ENCODE data around the gene STAT4.

The STAT4 gene

DNA sequence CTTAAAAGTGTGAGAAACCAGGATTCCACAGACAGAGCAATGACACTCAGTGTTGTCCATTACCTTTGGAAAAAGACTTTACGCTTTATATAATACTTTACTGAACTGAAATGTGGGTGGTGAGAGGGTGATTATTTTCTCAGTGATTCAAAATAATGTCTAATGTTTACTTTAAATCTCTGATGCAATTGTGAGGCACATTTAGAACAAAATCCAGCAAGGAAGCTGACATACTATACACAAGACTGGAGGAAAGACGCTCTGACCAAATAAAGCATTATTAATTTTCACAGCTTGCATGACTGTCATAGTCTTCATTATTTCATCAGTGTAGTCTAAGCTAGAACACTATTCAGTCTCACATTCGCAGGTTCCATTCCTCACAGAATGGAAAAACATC is 102.7 kb downstream of the STAT4 start:
- DNase-seq (ENCODE audit: low read depth in 2 of 2): no peak

DNA sequence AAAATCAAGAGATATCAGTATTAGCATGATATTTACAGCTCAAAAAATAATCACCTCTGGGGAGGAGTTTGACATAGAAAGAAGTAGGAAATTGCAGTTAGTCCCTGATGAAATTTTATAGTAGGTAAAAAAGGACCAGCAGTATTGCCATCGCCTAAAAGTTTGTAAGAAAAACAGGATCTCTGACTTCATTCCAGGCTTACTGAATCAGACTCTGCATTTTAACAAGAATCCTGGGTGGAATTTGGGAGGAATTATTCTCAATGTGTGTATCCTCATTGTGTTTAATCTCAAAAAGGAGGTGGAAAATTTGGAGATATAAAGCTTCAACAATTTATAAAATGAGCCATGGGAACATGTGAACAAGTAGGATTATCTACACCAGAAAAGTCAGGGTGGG is 105.7 kb downstream of the STAT4 start:
- DNase-seq (ENCODE audit: low read depth in 2 of 2): no peak

DNA sequence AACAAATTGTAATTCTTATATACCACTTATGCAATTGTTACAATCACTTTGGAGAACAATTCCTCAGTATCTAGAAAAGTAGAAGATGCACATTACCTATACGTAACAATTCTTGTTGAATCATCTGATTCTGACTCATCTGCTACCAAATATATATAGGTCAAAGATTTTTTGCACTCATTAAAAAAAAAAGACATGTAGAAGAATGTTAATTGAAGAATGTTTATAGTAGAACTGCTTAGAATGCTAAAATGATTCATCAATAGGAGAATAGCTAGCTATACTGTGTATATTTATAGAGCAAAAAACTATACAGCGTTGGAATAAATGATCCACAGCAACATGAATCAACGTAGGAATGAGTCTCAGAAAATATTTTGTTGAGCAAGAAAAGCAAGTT is 107.4 kb downstream of the STAT4 start:
- DNase-seq (ENCODE audit: low read depth in 2 of 2): no peak

DNA sequence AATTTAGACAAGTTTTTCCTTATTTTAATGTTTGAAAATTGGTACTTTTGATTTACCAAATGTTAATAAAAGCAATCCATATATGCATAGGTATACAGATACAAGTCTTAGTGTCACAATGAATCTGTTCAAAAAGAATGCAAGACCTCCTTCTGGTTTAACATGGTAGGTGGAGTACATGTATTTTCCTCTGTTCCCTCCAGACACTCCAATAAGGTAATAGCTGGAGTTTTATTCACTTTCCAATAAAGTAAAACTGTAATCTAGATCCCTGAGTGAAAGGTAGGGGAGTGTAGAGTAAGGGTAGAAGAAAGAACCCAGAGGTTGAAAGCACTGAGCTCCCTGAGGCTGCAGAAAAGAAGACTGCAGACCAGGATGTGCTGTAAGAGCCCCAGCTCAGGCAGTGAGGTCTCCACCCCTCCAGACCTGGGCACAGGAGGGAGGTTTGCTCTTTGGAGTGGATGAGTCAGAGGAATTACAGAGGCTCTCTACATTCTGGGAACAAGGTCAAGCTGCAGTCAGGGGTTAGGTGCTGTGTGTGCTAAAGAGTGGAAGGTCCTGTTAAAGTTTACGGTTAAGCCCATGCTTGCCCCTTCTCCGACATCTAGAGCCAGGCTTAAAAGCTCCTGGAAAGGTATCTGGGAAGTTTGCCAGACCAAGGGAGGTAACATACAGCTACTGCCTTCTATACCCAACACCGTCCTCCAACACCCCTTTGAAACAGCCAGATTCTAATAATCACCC is 109.2 kb downstream of the STAT4 start:
- DNase-seq (ENCODE audit: low read depth in 2 of 2): no peak

DNA sequence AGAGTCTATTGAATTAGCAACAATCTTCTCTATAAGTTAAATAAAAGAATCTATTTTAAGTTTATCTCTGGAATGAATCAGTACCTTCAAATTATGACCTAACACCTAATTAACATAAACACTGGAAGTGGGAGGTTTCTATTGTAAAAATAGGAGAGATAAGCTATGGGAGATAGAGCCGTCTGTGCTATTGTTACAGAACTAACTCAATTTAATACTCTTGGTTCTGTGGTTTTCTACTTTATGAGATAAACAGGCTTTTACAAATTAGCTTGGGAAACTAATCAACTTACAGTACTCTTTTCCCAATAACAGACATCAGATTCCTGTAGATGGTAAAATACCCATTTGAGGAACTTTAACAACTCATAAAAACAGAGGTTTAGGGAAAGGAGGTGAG is 111.2 kb downstream of the STAT4 start:
- no peak for DNase-seq (ENCODE audit: low read depth in 2 of 2)

DNA sequence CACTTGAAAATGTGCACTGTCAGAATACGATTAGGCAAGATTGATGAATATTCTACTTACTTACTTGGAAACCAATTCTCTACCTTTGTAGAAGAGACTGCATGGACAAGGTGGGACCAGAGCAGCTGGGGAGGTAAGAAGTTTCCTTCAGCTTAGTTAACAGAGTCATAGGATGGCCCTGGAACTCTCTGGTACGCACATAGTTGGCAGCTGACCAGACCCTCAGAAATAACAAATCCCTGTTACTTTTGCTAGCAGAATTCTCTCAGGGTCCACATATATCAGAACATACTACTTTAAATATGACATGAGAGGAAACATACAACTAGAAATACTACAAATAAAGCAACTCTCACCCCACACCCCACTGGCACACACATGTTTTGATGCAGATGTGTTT is 112.1 kb downstream of the STAT4 start:
- no peak for DNase-seq (ENCODE audit: low read depth in 2 of 2)

DNA sequence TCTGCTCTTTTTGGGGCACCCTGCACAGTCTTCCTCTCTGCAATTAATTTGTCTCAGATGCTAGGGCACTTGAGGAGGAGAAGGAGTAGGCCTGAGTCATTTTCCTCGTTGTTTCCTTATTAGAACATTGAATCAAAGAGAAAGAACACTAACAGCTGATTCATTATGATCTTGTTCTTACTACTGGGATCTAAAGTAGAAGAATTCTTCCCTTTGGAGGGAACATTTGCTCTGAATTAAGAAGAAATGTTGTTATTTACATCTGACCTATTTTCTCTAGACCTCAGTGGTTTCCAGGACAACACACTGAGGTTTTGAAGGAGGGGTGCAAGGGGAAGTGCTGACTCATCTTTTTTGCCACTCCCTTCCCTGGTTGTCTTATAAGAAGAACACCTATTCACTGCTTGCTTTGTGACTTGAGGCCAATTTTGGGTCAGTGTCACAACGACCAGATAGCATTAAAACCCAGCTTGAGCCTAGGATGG is 112.5 kb downstream of the STAT4 start:
- no peak for DNase-seq (ENCODE audit: low read depth in 2 of 2)

DNA sequence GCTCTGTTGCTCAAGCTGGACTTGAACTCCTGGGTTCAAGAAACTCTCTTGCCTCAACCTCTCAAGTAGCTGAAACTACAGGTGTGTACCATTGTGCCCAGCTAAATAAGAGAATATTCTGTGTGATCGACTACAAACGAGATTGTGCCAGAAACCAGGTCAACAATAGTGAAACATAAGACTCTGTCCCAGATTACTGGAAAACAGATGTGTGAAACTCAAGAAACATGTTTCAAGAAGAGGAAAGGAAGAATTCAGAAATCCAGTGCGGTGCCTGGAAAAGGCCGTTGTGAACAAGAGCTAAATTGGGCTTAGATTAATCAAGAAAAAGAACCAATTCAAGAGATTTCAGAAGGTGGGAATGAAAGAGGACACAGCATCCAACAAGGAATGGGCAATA is 113.4 kb downstream of the STAT4 start:
- DNase-seq (ENCODE audit: low read depth in 2 of 2): no peak

DNA sequence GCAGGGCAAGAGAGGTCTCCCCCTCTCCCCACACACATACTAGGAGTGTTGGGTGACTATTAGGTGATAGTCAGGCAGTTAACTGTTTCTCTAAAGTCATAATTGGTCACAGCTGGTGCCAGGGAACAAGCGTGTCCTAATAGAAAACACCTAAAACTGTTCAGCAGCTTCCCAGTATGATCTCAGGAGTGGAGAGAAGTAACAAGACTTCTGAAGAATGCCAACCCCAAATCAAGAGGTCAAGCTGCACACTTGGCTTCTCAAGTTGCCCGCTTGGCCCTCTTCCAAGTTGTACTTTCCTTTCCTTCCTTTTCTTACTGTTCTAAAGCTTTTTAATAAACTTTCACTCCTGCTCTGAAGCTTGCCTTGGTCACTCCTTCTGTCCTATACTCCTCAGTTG is 114.4 kb downstream of the STAT4 start:
- DNase-seq (ENCODE audit: low read depth in 2 of 2): no peak

DNA sequence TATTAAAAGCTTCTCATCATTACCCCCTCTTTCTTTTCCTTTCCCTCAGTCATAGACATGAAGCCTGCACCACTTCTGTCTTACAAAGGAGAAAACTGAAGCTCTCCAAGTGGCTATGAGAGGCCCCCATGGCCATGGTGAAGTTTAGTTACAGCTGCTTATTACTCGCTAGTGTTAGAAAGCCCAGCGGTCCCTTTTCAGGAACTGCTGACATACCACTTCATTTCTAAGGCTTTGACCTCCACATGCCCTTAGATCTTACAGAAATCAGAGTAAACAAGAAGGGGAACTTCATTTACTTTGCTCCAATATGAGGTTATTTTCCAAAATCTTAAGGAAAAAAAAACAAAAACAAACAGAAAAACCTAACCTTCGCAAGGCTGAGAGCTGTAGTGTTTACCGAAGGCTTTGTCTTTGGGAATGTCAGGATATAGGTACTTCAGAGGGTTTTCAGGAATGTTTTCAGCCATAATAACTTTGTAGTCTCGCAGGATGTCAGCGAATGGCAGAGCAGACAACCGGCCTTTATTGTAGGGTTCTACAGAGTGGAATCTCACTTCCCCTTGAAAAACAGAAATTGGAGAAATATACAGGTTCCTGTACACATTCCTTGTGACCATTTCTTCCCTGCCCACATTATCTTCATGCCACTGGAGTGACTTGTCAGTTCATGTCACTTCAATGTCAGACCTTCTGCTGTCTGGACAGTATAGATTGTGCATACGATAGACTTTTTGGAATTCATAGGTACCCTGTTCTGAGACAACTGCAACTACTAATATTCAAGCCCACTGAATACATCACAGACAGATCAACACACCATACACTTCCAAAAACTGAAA is 118.0 kb downstream of the STAT4 start:
- no peak for DNase-seq (ENCODE audit: low read depth in 2 of 2)

DNA sequence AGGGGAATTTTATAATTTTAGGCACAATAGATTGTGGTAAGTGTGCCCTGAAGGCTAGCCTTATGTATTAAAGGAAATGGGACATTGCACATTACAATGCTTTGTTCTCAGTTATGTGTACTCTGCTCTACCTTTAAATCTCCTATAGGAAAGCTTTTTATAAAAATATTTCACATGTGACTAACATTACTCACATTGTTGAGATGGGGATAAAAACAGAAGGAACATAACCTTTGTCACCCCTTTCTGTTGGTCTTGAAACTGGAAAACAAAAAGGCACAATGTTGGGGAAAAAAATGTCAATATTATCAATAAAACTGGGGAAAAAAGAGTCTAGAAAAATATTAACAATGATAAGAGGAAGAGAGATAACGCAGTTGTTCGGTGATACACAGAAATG is 119.5 kb downstream of the STAT4 start:
- no peak for DNase-seq (ENCODE audit: low read depth in 2 of 2)

DNA sequence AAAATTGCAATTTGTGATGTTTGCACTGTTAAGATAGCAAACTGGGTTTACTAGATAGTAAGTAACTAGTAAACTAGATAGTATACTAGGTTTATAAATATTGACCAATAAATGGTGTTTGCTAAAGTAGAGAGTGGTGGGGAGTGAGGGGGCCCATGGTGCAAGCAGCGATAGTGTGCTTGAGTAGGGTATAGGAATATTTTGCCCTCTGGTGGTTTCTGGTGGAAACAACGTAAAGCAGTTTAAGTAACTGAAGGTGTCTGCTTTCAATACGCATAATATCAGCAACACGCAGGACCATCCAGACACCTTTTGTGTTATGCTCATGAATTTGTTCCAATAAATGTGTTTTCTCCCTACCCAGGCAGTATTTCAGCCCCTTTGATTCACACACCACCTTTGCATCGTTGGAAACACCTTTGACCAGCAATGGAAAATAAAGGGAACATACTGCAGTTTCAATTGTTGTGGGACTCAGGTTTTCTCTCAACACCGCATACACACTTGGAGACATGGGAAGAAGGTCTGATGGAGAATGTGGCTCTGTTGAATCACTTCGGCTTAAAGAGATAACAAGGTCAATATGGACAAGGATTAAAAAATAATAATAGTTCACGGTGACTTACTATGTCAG is 120.2 kb downstream of the STAT4 start:
- no peak for DNase-seq (ENCODE audit: low read depth in 2 of 2)

DNA sequence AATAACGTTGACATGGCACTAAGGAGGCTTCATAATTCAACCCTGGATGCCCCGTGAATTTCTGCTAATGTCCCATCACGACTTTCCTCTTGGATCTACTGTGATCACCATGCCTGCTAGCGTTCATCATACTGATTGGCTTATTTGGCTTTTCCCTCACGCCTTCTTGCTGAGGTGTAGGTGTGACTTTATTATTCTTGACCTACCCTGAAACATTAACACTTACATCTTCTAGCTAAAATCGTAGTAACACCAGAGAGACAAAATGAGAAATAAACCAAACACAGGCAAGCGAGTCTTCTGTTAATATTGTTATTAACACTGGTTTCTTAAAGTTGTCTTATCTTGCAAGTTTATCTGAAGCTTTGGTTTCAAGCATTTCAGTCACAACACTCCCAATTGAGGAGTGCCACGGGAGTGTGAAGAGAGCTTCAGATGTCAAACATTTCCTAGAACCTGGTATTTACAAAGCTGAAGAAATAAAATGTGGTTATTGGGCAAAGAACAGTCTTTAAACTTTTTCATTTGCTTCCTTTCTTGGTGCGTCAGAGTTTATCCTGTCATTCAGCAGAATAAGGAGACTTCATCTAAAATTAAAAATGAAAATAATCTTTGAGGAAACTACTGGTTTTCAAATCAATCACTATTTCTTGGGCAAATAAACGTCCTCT is 121.4 kb downstream of the STAT4 start:
- DNase-seq (ENCODE audit: low read depth in 2 of 2): no peak

DNA sequence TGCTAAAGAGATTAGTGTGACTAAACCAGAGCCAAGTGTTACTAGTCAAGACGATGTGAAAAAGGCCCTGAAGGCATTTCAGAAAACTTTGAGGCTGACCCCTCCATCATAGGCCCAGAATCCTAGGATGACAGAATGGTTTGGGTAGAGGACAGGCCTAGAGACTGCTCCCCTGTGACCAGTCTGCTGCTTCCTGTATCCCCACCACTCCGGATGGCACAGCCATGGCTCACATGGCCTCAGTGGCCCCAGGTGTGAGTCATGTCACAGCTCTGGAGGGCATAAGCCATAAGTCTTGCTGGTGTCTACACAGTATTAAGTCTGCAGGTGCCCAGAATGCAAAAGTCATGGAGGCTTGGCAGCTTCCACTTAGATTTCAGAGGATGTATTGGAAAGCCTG is 124.4 kb downstream of the STAT4 start:
- DNase-seq (ENCODE audit: low read depth in 2 of 2): no peak

DNA sequence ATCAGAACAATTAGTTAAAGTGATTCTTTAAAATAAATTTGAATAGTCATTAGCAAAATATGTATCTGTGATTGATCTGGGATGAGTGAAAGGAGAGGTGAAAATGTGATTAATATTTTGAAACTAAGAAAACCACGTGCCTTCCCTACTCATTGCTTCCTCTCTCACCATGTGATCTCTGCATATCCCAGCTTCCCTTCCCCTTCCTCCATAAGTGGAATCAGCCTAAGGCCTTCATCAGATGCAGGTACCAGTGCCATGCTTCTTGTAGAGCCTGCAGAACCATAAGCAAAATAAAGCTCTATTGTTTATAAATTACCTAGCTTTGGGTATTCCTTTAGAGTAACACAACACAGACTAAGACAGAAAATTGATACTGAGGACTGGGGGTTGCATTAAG is 125.7 kb downstream of the STAT4 start:
- DNase-seq (ENCODE audit: low read depth in 2 of 2): no peak

DNA sequence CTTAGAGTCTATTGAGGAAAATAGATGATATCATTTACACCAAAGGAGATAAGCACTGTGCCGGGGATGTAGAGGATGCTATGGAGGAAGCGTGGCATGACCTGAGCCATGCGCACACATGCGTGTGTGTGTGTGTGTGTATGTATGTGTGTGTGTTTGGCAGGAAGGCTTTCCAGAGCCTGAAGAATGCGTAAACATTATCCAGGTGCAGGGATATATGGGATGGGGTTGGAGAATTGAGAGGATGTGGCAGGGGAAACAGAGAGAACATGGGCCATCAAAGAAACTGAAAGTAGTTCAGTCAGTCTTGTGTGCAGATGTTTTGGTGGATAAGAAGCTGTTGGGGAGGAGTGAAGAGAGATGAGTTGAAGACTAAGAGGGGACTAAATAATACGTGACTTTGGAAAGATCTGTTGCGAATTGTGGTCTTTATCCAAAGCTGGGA is 127.5 kb downstream of the STAT4 start:
- no peak for DNase-seq (ENCODE audit: low read depth in 2 of 2)

DNA sequence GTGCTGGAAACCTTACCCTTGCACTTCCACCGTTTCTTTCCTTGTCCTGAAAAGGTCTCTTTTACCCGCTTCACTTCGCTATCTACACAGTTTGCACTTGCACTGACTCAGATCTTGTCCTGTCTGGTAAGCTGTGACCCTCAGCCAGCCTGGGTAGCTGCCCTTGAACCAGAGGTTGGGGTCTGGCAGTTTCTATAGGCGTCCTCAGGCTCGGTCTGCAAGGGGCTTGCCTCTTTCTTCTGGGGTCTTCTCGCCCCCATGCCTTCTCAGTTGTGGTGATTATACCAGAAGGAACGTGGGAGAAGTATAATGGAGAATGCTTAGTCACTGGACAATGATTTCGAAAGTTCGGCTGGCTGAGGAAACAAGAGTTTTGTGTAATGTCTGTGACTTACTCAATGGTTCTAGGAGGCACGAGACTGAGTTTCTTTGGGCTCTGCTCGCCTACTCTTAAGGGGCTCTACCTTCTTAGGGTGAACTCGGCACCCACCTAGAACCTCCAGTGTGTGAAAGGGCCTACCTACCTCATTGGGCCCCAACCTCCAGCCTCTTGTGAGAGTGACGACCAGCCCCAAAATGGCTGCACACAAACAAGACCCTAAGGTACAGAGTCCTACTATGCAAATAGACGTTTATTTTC is 129.9 kb downstream of the STAT4 start:
- no peak for DNase-seq (ENCODE audit: low read depth in 2 of 2)

DNA sequence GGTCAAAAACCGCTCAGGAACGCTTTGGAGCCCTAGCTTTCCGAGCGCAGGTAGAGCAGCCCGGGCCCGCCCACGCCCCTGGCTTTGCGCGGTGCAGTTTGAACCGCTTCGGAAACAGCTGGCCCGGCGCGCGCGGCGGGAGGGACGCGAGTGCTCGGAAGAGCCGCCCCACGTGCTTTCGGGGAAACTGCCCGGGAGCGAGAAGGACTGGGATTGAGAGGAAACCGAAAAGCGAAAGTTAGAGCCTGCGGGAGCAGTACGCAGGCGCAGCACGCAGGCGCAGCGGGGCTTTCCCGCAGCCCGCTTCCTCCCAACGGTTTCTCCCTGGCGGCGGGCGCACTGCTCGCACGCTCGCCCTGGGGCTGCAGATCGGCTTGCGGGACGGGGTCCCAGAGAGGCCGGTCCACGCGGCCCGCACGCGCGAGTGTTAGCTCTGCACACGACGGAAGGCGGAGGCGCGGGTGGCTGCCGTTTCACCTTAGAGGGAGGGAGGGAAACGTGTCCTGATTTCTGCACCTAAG is 130.5 kb downstream of the STAT4 start:
- DNase-seq (ENCODE audit: low read depth in 2 of 2): peak; percentile 86 to 93

DNA sequence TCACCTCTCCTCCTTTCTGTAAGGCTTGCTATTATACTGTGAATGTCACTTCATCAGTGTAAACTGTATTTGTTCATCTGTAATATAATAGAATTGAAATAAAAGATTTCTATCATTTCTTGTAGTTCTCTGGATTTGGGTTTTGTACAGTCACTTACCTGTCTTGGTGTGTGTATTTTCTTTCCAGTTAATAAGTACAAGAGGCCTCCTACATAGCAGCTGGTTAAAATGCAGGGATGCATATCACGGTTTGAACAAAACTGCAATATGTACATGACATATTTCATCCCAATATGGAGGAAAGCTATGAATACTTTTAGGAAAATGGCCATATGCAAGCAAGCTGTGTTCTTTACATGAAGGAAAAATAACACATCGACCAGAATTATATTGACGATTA is 131.4 kb downstream of the STAT4 start:
- DNase-seq (ENCODE audit: low read depth in 2 of 2): no peak

DNA sequence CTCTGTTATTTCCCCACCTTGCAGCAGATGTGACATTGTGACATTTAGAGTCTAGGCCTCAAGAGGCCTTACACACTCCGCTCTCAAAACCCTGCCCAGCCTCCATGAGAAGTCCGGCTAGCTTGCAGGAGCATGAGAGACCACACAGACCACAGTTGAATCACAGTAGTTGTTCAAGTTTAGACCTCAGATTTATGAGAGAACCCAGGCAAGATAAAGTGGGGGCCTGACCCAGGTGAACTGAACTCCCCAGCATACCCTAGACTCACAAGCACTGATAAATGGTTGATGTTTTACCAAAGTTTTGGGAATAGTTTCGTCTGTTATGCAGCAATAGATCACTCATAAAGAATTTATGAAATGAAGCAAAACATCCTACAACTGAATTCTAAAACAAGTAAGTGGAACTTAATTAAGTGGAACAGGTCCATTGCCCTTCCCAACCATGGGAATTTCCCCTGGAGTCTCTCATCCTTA is 132.1 kb downstream of the STAT4 start:
- DNase-seq (ENCODE audit: low read depth in 2 of 2): no peak

DNA sequence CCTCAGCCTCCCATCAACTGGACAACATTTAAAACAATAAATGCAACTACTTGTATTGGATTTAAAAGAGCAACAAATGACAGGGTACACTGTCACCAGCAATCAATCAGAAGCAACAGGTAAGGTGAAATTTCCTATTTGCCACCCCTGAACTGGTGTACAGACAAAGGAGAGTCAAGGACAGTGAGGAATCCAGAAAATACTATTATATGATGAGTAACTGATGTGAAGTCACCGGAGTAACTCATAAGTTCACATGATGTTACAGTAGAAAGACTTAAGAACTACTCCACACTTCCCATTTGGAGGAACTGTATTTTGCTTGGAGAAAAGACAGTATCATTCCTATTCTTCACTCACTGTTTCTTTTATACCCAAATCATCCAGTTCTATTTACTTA is 132.7 kb downstream of the STAT4 start:
- no peak for DNase-seq (ENCODE audit: low read depth in 2 of 2)
